HG02870 (cell line): ENCODE results near the gene LRRC37B.
"Not testable (repeated sequence)": the region's sequence is repeated elsewhere in the genome, so short reads cannot be mapped to it uniquely, and the experiment has no call there.

Experiments used
- ATAC-seq: cut with Tn5 transposase; IDR thresholded peaks from one replicate; pipeline ENCODE4 v1.9.1; 2021; ENCODE audit warnings: mild to moderate bottlenecking, moderate library complexity; ENCODE audit not compliant: unreplicated experiment

Gene LRRC37B

GRCh38 chr17:32084942-32085829 lies 78.0 kb downstream of the LRRC37B start:
- ATAC-seq, result not testable (repeated sequence)

GRCh38 chr17:32086833-32087232 lies 79.7 kb downstream of the LRRC37B start:
- ATAC-seq, result not testable (repeated sequence)

DNA sequence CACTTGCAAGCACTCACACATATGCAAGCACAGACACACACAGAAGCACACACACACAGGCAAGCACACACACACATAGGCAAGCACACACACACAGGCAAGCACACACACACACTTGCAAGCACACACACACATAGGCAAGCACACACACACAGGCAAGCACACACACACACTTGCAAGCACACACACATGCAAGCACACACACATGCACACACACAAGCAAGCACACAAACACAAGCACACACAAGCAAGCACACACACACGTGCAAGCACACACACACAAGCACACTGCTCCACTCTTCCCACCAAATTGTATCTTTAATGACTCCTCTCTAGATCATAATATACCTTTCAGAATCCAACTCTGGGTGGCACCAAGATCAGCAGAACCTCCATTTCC lies 84.9 kb downstream of the LRRC37B start:
- ATAC-seq, result not testable (repeated sequence)

DNA sequence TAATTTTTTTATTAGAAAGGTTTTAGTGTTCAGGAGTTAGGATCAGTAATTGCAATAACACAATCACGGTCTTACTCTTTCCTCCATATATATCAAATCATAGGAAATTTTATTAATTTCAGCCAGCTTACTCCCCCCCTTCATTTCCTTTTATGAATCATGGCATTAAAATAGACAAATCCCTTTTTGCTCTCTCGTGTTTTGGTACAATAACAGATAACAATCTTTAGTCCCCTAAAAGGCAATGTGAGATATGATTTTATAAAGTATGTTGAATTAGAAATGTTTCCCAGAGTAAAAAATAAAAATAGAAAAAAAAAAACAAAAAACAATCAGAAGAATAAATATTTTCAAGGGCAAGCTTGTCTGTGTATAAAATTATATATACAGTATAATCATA lies 92.5 kb downstream of the LRRC37B start:
- no peak for ATAC-seq

GRCh38 chr17:32100323-32100722 lies 93.1 kb downstream of the LRRC37B start:
- not testable (repeated sequence) for ATAC-seq

- ATAC-seq, result no peak
Observed at GRCh38 chr17:32100971-32101631, 93.9 kb downstream of the LRRC37B start.

- ATAC-seq, result no peak
Observed at GRCh38 chr17:32102172-32102571, 95.0 kb downstream of the LRRC37B start.

DNA sequence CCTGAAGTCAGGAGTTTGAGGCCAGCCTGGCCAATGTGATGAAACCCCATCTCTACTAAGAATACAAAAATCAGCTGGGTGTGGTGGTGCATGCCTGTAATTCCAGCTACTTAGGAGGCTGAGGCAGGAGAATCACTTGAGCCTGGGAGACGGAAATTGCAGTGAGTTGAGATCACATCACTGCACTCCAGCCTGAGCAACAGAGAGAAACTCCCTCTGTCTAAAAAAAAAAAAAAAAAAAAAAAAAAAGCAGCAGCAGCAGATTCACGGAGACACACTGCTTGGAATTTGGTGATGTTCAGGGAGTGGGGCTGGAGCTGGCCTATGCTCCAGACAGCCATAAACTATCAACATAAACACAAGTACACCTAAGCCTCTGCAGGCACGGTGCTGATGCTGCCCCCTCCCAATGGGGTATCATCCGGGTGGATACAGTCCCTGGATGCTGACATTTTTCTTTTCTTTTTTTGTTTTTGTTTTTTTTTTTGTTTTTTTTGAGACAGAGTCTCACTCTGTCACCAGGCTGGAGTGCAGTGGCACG lies 95.5 kb downstream of the LRRC37B start:
- ATAC-seq, result no peak
